Stomach (tissue), 9 donors: ENCODE data around the gene ZNF625. TPM values are rescaled to one million over a fixed set of nuclear protein-coding genes. Genes with fewer than 3 reads are reported as not detected.
A peak's percentile ranks its signal among the peaks of the same experiment; 100 is the strongest.

ENCODE experiments used
- DNase-seq, 2 donors: peaks; one replicate each; pipeline versions ENCODE4 v3.0.0 to v3.0.0-alpha.2; 2013 to 2019
- H3K27ac ChIP-seq, 5 donors: fragments of 200-600 bp in 4 of 5; sonication (generic) in 4 of 5; one replicate each; pipeline ENCODE4 v1.5.1; 2013 to 2019; ENCODE audit warnings: mild to moderate bottlenecking in 1 of 5, moderate library complexity in 1 of 5
- H3K27me3 ChIP-seq, 3 donors: fragments of 200-600 bp; sonication (generic); one replicate each; pipeline ENCODE4 v1.5.1; 2017 to 2019; ENCODE audit warnings: mixed run types in 1 of 3
- H3K36me3 ChIP-seq, 4 donors: fragments of 200-600 bp; sonication (generic); 1 replicate in 3 of 4; 2 replicates in 1 of 4; pipeline ENCODE4 v1.5.1; 2016 to 2019
- H3K4me1 ChIP-seq, 4 donors: fragments of 200-600 bp; sonication (generic); one replicate each; pipeline ENCODE4 v1.5.1; 2016 to 2019
- H3K4me3 ChIP-seq, 4 donors: fragments of 200-600 bp; sonication (generic) in 3 of 4; one replicate each; pipeline ENCODE4 v1.5.1; 2016 to 2019; ENCODE audit warnings: mild to moderate bottlenecking in 1 of 4
- H3K9me3 ChIP-seq, 4 donors: fragments of 200-600 bp; sonication (generic); one replicate each; pipeline ENCODE4 v1.5.1; 2016 to 2019
- EP300 ChIP-seq: sonication (generic); formaldehyde crosslinking; IDR thresholded peaks from one replicate; pipeline ENCODE4 v1.6.1; 2017; ENCODE audit warnings: antibody characterized with exemption
- POLR2A ChIP-seq, 4 donors: fragments of 450-650 bp; IDR thresholded peaks; one replicate each; pipeline ENCODE4 v1.6.1; 2016; ENCODE audit warnings: antibody characterized with exemption in 4 of 4, control low read depth in 2 of 4, mild to moderate bottlenecking in 1 of 4, moderate library complexity in 1 of 4
- POLR2AphosphoS5 ChIP-seq, 3 donors: sonication (generic); formaldehyde crosslinking; IDR thresholded peaks; one replicate each; pipeline ENCODE4 v1.6.1; 2016; ENCODE audit warnings: antibody characterized with exemption in 3 of 3
- WGBS, 5 donors: extraction: QIAGEN DNeasy Blood & Tissue Kit in 3 of 5; methylation state at CpG; one replicate each; pipeline versions ENCODE4 v1.1.5 to v1.1.7; 2013 to 2018; 5-methylcytosine and 5-hydroxymethylcytosine counted together
- intact Hi-C: fragments of 100-400 bp; cut with DNase I; formaldehyde crosslinking; loops from one replicate; pipeline ENCODE4 v1.15.1; 2023; ENCODE audit warnings: low total_unique reads
- polyA plus RNA-seq, 3 donors: library from polyadenylated mRNA; stranded (reverse); fragments of 200-250 nt; gene quantifications; one replicate each; pipeline ENCODE4 v1.2.3, GENCODE V29; 2013
- total RNA-seq, 5 donors: library from RNA; depleted of rRNA; stranded (reverse); fragments of >200 nt; gene quantifications; one replicate each; pipeline versions ENCODE4 v1.1.0 to v1.2.3, GENCODE V29; 2014 to 2016
- TF ChIP-seq, protein P1 (sequence below), 7 experiments: fragments of 450-650 bp in 4 of 7; fragments of 200-600 bp in 3 of 7; sonication (generic) in 3 of 7; IDR thresholded peaks; one replicate each; pipeline ENCODE4 v1.5.1; 2016 to 2019; ENCODE audit warnings: antibody characterized with exemption in 7 of 7, control low read depth in 2 of 7, mild to moderate bottlenecking in 1 of 7
- donor health status: healthy with polysubstance abuse.
- donor health status: Bipolar disorder and iron deficiency.
- donor health status: healthy.

The ZNF625 gene
- total and polyA plus RNA-seq, 8 donors, result 0.60 to 10.0 (median 4.3) TPM; not detected in 2

DNA sequence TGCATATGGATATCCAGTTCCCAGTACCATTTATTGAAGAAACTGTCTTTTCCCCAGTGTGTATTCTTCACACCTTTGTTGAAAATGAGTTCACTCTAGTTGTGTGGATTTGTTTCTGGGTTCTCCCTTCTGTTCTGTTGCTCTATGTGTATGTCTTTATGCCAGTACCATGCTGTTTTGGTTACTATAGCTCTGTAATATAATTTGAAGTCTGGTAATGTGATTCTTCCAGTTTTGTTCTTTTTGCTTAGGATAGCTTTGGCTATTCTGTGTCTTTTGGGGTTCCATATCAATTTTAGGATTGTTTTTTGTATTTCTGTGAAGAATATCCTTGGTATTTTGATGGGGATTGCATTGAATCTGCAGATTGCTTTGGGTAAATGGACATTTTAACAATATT, 41.6 kb upstream of the ZNF625 start:
- intact Hi-C loops, result no loop called here
- H3K27ac ChIP-seq, result no peak overlapping the region
- peaks cover 0 to 46% (median 15%) of the 10 kb centered on the region in 4 donors for H3K9me3 ChIP-seq
- no peaks in the 10 kb centered on the region for H3K27me3 ChIP-seq
- TF ChIP-seq POLR2AphosphoS5 (IDR thresholded peaks at IDR 0.05) (no peak), EP300 (no peak), POLR2A (IDR thresholded peaks at IDR 0.05) (no peak)
- TF ChIP-seq, protein P1, sequence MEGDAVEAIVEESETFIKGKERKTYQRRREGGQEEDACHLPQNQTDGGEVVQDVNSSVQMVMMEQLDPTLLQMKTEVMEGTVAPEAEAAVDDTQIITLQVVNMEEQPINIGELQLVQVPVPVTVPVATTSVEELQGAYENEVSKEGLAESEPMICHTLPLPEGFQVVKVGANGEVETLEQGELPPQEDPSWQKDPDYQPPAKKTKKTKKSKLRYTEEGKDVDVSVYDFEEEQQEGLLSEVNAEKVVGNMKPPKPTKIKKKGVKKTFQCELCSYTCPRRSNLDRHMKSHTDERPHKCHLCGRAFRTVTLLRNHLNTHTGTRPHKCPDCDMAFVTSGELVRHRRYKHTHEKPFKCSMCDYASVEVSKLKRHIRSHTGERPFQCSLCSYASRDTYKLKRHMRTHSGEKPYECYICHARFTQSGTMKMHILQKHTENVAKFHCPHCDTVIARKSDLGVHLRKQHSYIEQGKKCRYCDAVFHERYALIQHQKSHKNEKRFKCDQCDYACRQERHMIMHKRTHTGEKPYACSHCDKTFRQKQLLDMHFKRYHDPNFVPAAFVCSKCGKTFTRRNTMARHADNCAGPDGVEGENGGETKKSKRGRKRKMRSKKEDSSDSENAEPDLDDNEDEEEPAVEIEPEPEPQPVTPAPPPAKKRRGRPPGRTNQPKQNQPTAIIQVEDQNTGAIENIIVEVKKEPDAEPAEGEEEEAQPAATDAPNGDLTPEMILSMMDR (IDR thresholded peaks at IDR 0.05), result no peak
- H3K36me3 ChIP-seq, result peaks cover 0 to under 1% (median 0%) of the 10 kb centered on the region in 4 donors
- no peak for DNase-seq
- no peak overlapping the region for H3K4me3 ChIP-seq
- peaks cover 0 to 19% (median 10%) of the 10 kb centered on the region in 4 donors for H3K4me1 ChIP-seq

DNA sequence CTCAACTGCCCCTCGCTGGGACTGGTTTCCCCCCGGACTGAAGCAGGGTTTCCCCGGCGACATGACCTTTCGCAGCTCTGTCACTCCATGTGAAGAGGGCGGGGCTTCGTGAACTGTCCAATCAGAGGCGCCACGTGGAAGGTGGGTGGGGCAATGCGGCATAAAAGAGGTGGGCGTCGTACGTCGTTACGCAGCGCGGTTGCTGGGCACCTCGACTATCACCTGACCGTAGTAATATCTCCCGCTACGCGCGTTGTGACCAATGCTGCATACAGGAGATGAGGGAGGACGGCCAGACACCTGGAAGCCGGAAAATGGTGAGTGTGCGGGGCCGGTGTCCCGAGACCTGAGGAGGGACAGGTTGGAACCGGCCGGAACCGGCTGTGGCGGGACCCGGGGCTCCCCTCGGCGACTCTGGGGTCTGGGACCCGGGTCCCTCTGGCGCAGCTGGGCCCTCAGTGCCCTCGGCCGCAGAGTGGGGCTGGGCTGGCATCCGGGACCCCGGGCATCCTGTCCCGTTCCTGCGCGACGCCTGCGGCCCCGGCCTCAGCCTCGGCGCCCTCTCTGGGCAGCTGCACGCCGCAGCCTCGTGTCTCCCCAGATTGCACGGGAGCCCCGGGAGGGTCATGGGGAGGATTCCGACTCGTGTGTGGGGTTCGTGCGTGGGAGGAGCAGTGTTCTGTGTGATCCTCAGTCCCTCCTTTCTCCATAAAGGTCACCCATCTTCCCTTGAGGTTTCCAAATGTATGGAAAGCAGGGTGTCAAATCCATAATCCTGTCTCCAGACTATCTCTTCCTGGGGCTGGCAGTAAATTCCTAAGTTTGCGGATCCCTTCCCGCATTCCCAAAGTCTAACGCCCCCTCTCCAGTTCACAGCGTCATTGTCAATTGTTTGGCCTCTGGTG, 38.5 kb upstream of the ZNF625 start:
- intact Hi-C loops, result no loop called here
- DNase-seq, result peak; percentile 90 to 97
- H3K36me3 ChIP-seq, result peaks cover 3 to 31% (median 14%) of the 10 kb centered on the region in 4 donors
- TF ChIP-seq, protein P1 (IDR thresholded peaks at IDR 0.05), result no peak
- TF ChIP-seq POLR2AphosphoS5 (IDR thresholded peaks at IDR 0.05), result peak; percentile 50 to 85 (median 74)
- H3K9me3 ChIP-seq, result peaks cover 0 to 77% (median 31%) of the 10 kb centered on the region in 4 donors
- 2 to 8% (median 3%) methylated on average over 24 to 62 of the region's 62 CpGs for WGBS, 5 donors
- H3K4me3 ChIP-seq, result peak overlapping the region; percentile 61 to 75 (median 72)
- H3K27ac ChIP-seq, result peak overlapping the region; percentile 35 to 89 (median 72)
- no peaks in the 10 kb centered on the region for H3K27me3 ChIP-seq
- H3K4me1 ChIP-seq, result peaks cover 0 to 19% (median 10%) of the 10 kb centered on the region in 4 donors

DNA sequence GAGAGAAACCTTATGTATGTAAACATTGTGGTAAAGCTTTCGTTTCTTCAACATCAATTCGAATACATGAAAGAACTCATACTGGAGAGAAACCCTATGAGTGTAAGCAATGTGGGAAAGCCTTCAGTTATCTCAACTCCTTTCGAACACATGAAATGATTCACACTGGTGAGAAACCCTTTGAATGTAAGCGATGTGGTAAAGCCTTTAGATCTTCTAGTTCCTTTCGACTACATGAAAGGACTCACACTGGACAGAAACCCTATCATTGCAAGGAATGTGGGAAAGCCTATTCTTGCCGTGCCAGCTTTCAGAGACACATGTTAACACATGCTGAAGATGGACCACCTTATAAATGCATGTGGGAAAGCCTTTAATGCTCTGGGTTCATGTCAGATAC, 31.1 kb upstream of the ZNF625 start:
- intact Hi-C loops, result no loop called here
- peaks cover 35 to 99% (median 78%) of the 10 kb centered on the region in 4 donors for H3K9me3 ChIP-seq
- DNase-seq, result no peak

DNA sequence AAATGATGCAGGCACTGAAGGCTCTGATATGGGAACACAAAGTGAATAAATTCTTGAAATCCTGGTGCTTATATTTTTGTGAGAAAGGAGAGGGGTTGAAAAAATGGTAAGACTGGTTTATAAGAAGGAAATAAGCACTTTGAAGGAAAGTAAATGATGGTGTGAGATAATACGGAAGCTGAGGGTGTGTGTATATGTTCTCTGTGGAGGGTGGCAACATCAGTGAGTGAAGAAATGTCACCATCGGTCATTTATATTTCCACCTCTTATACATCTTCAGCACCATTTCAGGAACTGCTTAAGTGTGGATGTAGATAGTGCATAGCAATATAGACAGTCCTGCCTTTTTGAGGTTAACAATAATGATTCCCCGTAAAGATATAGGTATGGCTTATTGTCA, 23.8 kb upstream of the ZNF625 start:
- Histone ChIP-seq H3K9me3 (peaks cover 8 to 69% (median 37%) of the 10 kb centered on the region in 4 donors), H3K27ac (no peak overlapping the region), H3K4me3 (no peak overlapping the region), H3K36me3 (peaks cover 5 to 54% (median 50%) of the 10 kb centered on the region in 4 donors), H3K4me1 (no peaks in the 10 kb centered on the region), H3K27me3 (no peaks in the 10 kb centered on the region)
- no peak for DNase-seq
- intact Hi-C loops, result no loop called here
- WGBS, 5 donors, result 93 to 100% (median 98%) methylated on average over 3 of the region's 3 CpGs
- TF ChIP-seq POLR2AphosphoS5 (IDR thresholded peaks at IDR 0.05) (no peak), EP300 (no peak), POLR2A (IDR thresholded peaks at IDR 0.05) (no peak)
- TF ChIP-seq, protein P1 (IDR thresholded peaks at IDR 0.05), result no peak

More for the DNA sequence above, 31.1 kb upstream of the ZNF625 start:
- TF ChIP-seq EP300, result no peak
- TF ChIP-seq POLR2A (IDR thresholded peaks at IDR 0.05), result no peak
- TF ChIP-seq, protein P1 (IDR thresholded peaks at IDR 0.05), result no peak
- no peak for TF ChIP-seq POLR2AphosphoS5 (IDR thresholded peaks at IDR 0.05)
- Histone ChIP-seq H3K4me1 (no peaks in the 10 kb centered on the region), H3K36me3 (peaks cover 39 to 92% (median 79%) of the 10 kb centered on the region in 4 donors), H3K27ac (no peak overlapping the region), H3K27me3 (no peaks in the 10 kb centered on the region), H3K4me3 (no peak overlapping the region)
- WGBS, 5 donors, result 95 to 98% (median 98%) methylated on average over 6 of the region's 6 CpGs
